Measurements from ENCODE around the gene OBSCN. TPM values are rescaled to one million over a fixed set of nuclear protein-coding genes. Genes with fewer than 3 reads are reported as not detected.
A peak's percentile ranks its signal among the peaks of the same experiment; 100 is the strongest.

Gene OBSCN
- total RNA-seq, 1 donor from 2014 or later: 316 TPM

DNA sequence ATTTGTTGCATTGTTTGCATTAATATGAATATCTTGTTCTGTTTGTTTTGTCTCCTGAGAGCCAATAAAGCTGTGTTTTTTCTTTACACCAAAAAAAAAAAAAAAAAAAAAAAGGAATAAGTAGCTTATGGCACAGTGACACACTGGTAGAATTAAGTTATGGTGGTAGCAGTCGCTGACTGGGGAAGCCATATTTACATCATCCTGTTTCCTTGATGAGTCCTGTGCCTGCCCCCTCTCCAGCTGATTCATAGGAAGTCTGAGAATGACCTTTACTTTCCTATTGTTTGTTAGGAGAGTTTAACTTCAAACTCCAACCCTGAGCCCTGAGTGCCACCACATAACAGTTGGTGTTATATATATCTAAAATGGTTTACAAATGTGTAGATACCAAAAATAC is 62.2 kb downstream of the OBSCN start:
- intact Hi-C loops (cut with DNase I): no loop called here
- ATAC-seq (ENCODE audit: poor library complexity) (no peak), DNase-seq (no peak)

GRCh38 chr1:228271701-228272251 is 63.9 kb downstream of the OBSCN start:
- no peak for ATAC-seq (ENCODE audit: poor library complexity)
- intact Hi-C loops (cut with DNase I): no loop called here
- peak; percentile 37 for DNase-seq

DNA sequence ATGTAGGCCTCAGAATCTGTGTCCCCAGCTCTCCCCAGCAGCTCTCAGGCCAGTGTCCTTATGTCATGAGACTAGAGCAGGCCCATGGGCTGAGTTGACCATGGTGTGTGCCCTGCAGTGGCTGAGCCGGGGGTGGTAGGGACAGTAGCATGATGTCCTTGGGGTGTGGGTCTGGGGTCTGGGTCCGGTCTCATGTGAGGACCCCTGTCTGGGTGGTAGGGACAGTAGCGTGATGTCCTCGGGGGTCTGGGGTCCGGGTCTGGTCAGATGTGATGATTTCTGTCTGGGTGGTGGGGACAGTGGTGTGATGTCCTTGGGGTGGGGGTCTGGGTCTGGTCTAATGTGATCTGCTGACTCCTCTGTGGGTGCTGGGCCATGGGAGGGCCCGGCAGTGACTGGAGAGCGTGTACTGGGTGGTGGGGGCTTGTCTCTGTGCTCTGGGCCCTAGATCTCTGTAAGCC is 64.5 kb downstream of the OBSCN start:
- ATAC-seq (ENCODE audit: poor library complexity): no peak
- DNase-seq: peak; percentile 31
- intact Hi-C loops (cut with DNase I): no loop called here

DNA sequence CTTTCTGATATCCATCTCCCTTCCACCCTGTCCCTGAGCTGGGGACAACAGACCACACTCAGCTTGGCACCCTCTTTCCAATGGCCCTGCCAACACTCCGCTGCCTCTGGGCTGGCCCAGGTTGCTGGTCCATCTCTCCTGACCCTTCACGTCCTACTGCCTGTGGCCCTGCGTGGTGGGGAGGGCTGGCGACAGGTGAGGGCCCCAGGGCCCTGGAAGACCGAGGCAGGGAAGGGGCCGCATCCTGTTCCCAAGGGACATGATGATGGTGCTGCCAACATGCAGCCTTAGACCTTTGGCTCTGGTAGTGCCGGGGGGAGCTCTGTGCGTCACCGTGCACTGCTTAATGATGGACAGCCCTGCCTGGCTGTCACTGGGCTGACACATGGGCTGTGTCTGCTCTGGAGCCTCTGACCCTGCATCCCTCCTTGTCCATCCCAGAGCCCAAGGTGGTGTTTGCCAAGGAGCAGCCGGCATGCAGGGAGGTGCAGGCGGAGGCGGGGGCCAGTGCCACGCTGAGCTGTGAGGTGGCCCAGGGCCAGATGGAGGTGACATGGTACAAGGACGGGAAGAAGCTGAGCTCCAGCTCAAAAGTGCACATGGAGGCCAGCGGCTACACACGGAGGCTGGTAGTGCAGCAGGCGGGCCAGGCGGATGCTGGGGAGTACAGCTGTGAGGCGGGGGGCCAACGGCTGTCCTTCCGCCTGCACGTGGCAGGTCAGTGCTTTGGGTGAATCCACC is 65.2 kb downstream of the OBSCN start:
- intact Hi-C loops (cut with DNase I): no loop called here
- ATAC-seq (ENCODE audit: poor library complexity) (no peak), DNase-seq (peak; percentile 41)

- DNase-seq (peak; percentile 37), ATAC-seq (ENCODE audit: poor library complexity) (no peak)
- intact Hi-C loops (cut with DNase I): no loop called here
Observed at GRCh38 chr1:228273720-228274451, 66.0 kb downstream of the OBSCN start.

- intact Hi-C loops (cut with DNase I): no loop called here
- ATAC-seq (ENCODE audit: poor library complexity): no peak
- DNase-seq: peak; percentile 40
Observed at GRCh38 chr1:228274452-228275178, 66.8 kb downstream of the OBSCN start.

GRCh38 chr1:228275179-228275429 is 67.3 kb downstream of the OBSCN start:
- intact Hi-C loops (cut with DNase I): no loop called here
- ATAC-seq (ENCODE audit: poor library complexity) (no peak), DNase-seq (no peak)

DNA sequence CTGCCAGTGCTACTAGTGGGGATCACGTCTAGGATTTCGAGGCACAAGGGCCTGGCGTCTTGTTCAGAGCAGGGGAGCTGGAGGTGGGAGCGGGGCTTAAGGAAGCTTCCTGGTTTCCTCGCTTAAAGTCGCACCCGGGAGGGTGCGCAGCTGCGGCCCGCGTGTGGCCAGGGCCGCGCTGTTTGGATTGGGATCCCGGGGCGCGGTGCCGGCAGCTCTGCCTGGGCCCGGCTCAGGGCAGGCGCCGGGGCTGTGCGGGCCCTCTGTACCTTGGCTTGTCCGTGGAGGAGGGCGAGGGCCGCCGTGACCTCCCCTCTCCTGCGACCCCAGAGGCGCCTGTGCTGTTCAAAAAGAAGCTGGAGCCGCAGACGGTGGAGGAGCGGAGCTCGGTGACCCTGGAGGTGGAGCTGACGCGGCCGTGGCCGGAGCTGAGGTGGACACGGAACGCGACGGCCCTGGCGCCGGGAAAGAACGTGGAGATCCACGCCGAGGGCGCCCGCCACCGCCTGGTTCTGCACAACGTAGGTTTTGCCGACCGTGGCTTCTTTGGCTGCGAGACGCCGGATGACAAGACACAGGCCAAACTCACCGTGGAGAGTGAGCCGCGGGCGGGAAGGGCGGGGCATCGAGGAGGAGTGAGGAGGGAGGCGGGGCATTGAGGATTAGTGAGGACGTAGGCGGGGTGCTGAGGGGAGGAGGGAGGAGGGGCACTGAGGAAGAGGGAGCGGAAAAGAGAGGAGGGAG is 67.8 kb downstream of the OBSCN start:
- intact Hi-C loops (cut with DNase I): no loop called here
- ATAC-seq (ENCODE audit: poor library complexity) (peak; percentile 84), DNase-seq (peak; percentile 92)

DNA sequence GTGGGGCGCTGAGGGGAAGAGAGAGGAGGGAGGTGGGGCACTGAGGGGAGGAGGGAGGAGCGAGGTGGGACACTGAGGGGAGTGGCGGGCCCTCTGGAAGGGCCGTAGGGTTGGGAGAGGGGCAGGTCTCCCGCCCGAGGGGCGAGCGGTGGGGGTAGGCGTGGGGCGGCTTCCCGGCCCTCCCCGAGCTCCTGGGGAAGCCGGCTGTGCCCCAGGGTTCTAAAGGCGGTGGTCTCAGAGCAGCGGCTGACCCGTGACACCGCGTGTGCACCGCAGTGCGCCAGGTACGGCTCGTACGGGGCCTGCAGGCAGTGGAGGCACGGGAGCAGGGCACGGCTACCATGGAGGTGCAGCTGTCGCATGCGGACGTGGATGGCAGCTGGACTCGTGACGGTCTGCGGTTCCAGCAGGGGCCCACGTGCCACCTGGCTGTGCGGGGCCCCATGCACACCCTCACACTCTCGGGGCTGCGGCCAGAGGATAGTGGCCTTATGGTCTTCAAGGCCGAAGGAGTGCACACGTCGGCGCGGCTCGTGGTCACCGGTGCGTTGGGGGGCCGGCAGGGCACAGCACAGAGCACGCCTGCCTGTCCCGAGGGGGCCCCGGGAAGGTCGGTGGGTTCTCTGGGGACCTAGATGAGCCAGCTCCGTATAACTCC is 68.5 kb downstream of the OBSCN start:
- ATAC-seq (ENCODE audit: poor library complexity): no peak
- no peak for DNase-seq
- intact Hi-C loops (cut with DNase I): no loop called here

GRCh38 chr1:228276901-228277490 is 69.2 kb downstream of the OBSCN start:
- DNase-seq (no peak), ATAC-seq (ENCODE audit: poor library complexity) (no peak)
- intact Hi-C loops (cut with DNase I): no loop called here

DNA sequence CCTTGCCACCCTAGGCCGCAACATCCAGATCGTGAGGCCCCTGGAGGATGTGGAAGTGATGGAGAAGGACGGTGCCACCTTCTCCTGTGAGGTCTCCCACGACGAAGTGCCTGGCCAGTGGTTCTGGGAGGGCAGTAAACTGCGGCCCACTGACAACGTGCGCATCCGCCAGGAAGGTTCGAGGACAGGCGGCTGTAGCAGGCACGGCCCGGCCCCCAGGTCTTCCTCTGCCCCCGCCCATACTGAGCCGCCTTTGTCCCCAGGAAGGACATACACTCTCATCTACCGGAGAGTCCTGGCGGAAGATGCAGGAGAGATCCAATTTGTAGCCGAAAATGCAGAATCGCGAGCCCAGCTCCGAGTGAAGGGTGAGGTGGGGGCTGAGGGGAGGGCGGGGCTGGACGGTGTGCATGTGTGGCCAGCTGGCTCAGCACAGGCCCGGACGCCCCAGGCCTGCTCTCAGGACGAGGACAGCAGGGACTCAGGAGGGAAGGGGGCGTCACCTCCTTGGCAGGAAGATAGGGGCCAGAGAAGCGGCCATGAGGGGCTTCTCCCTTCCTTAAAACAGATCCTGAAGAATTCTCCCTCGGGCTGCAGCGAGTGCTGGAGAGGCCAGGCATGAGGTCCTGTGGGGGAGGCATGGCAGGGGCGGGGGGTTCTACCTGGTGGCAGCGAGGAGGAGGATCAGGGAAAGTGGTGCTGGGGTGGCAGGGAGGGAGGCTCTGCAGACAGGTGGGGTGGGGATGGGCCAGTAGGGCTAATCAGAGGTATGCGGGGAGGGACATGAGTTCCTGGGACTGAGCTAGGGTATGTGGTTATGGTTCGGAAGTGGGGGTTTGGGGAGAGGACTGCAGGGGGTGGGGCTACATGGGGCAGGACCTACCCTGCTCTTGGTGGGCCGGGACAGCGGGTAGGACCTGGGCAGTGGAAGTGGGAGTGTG is 69.9 kb downstream of the OBSCN start:
- no peak for DNase-seq
- ATAC-seq (ENCODE audit: poor library complexity): no peak
- intact Hi-C loops (cut with DNase I): no loop called here

DNA sequence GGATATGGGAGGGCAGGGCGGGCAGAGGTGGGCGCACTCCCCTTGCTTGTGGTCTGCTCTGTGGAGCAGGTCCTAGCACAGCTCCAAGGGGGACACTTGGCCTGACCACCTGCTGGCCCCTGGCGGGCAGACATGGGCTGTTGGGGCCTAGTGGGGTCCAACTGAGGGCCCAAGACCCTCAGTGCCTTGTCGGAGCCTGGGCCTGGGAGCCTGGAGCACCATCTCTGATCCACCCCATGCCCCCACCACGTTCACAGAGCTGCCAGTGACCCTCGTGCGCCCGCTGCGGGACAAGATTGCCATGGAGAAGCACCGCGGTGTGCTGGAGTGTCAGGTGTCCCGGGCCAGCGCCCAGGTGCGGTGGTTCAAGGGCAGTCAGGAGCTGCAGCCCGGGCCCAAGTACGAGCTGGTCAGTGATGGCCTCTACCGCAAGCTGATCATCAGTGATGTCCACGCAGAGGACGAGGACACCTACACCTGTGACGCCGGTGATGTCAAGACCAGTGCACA is 70.6 kb downstream of the OBSCN start:
- intact Hi-C loops (cut with DNase I): no loop called here
- DNase-seq (no peak), ATAC-seq (ENCODE audit: poor library complexity) (no peak)

- no peak for ATAC-seq (ENCODE audit: poor library complexity)
- intact Hi-C loops (cut with DNase I): no loop called here
- DNase-seq: no peak
Observed at GRCh38 chr1:228279011-228279721, 71.3 kb downstream of the OBSCN start.

DNA sequence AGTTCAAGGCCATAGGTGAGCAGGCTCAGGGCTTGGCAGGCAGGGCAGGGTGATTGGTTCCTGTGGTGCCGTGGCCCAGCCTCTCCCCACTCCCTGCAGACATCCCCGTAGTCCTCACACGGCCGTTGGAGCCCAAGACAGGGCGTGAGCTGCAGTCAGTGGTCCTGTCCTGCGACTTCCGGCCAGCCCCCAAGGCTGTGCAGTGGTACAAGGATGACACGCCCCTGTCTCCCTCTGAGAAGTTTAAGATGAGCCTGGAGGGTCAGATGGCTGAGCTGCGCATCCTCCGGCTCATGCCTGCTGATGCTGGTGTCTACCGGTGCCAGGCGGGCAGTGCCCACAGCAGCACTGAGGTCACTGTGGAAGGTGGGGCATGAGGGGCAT is 71.9 kb downstream of the OBSCN start:
- intact Hi-C loops (cut with DNase I): no loop called here
- ATAC-seq (ENCODE audit: poor library complexity): no peak

GRCh38 chr1:228280106-228280901 is 72.5 kb downstream of the OBSCN start:
- ATAC-seq (ENCODE audit: poor library complexity) (no peak), DNase-seq (no peak)
- intact Hi-C loops (cut with DNase I): no loop called here

More for the DNA sequence above, 71.9 kb downstream of the OBSCN start:
- DNase-seq: no peak

Measured in Right ventricle myocardium superior (tissue), 1 donor.